HG03135 (cell line): ENCODE data around the gene ZCWPW1.

ENCODE experiments used
- ATAC-seq: cut with Tn5 transposase; IDR thresholded peaks from one replicate; pipeline ENCODE4 v1.9.1; 2021; ENCODE audit warnings: mild to moderate bottlenecking, moderate library complexity; ENCODE audit not compliant: unreplicated experiment

The ZCWPW1 gene

GRCh38 chr7:100433276-100433591 lies 4.7 kb upstream of the ZCWPW1 start:
- ATAC-seq: no peak

DNA sequence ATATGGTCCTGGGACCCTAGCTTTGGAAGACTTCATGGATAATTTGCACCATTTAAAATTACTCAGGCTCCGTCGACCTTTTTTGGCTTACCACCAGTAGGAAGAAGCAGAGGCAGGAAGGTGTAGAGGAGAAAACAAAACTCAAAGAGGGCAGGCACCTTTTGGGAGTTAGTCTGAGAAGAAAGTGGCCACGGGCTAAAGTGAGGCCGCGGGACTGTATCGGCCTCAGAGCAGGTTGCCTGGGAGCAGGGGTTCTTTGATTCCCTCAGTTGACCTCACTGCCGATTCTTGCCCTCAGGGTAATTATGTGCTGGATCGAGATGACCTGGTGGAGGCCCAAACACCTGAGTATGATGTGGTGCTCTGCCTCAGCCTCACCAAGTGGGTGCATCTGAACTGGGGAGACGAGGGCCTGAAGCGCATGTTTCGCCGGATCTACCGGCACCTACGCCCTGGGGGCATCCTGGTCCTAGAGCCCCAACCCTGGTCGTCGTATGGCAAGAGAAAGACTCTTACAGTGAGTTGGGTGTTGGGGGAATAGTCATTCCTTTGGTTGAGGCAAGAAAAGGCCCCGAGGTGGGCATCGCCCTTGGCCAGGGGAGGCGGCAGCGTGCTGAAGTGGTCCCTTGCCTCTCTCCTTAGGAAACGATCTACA lies 4.2 kb upstream of the ZCWPW1 start:
- no peak for ATAC-seq

- ATAC-seq: no peak
Observed at GRCh38 chr7:100432053-100432452, 3.5 kb upstream of the ZCWPW1 start.

- ATAC-seq: no peak
Observed at GRCh38 chr7:100431286-100431735, 2.8 kb upstream of the ZCWPW1 start.

DNA sequence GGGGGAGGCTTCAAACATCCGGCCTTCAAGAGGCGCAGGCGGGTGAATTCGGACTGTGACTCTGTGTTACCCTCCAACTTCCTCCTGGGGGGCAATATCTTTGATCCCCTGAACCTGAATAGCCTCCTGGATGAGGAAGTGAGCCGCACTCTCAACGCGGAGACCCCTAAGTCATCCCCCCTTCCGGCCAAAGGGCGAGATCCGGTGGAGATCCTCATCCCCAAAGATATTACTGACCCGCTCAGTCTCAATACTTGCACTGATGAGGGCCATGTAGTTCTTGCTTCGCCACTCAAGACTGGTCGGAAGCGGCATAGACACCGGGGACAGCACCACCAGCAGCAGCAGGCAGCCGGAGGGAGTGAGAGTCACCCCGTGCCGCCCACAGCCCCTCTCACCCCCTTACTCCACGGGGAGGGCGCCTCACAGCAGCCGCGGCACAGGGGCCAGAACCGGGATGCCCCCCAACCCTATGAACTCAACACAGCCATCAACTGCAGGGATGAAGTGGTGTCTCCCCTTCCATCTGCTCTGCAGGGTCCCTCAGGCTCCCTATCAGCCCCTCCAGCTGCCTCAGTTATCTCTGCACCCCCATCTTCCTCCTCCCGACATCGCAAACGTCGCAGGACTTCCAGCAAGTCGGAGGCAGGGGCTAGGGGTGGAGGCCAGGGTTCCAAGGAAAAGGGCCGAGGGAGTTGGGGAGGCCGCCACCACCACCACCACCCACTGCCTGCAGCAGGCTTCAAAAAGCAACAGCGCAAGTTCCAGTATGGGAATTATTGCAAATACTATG lies 2.2 kb upstream of the ZCWPW1 start:
- ATAC-seq: no peak

- ATAC-seq: peak; percentile 36
Observed at GRCh38 chr7:100429637-100430492, 1.4 kb upstream of the ZCWPW1 start, which contains the start of gene MEPCE. Gene MEPCE (plus strand): TSS chr7:100429831. CDS start chr7:100430019, 188 bp downstream.

- ATAC-seq: peak; percentile 42
Observed at GRCh38 chr7:100428967-100429636, 599 bp upstream of the ZCWPW1 start.

DNA sequence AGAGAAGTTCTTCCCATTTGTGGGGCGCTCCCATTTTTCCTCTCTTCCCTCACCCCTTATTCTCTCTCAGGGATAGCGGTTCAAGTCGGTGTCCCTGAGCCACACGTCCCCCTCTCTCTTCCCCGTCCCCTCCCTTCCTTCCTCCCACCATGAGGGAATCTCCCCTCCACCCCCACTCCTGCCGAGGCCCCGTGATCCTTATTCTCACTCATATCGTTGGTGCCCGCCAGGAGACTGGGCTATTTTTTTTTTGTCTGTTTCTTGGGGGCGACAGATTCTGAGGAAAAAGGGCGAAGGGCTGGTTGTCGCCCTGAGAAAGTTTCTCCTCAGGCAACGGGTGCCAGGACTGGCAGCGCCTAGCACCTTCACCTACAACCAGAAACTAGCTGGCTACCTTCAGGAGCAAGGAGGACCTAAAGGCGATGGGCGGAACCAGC lies 723 bp downstream of the ZCWPW1 start:
- ATAC-seq: no peak

GRCh38 chr7:100426516-100426915 lies 2.0 kb downstream of the ZCWPW1 start:
- ATAC-seq: no peak

DNA sequence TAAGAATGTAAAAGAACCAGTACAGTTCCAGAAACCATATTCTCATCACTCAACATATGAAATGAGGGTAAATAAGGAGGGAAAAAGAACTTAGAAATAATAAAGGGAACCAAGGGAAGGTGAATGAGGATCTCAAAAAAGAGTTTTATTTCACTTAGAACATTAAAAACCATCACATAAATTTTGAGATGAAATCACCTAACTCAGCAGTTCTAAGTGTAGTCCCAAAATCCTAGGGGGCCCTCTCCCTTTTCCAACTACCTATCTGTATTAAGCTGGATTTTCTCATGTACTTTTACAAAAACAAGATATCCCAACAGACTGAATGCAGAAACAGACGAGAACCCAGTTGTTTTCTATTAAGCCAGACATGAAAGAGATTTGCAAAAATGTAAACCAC lies 3.2 kb downstream of the ZCWPW1 start:
- ATAC-seq: no peak

DNA sequence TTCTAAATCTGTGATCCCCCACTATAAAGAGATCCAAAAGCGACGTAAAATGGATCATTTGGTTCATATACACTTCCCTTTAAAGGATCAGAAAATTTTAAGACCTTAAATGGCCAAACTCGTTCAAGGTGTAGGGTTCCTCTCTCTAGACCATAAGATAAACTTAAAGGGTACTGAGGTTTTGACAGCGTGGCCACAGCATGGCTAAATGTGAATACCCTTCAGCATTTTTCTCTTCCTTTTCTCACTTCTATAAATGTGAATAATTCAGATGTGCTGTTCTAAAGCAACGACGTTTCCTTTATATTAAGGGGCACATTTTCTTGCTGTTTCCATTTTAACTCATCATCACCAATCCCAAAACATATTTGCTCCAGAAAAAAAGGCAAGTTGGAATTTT lies 5.2 kb downstream of the ZCWPW1 start:
- no peak for ATAC-seq

- no peak for ATAC-seq
Observed at GRCh38 chr7:100419660-100420226, 8.8 kb downstream of the ZCWPW1 start.

DNA sequence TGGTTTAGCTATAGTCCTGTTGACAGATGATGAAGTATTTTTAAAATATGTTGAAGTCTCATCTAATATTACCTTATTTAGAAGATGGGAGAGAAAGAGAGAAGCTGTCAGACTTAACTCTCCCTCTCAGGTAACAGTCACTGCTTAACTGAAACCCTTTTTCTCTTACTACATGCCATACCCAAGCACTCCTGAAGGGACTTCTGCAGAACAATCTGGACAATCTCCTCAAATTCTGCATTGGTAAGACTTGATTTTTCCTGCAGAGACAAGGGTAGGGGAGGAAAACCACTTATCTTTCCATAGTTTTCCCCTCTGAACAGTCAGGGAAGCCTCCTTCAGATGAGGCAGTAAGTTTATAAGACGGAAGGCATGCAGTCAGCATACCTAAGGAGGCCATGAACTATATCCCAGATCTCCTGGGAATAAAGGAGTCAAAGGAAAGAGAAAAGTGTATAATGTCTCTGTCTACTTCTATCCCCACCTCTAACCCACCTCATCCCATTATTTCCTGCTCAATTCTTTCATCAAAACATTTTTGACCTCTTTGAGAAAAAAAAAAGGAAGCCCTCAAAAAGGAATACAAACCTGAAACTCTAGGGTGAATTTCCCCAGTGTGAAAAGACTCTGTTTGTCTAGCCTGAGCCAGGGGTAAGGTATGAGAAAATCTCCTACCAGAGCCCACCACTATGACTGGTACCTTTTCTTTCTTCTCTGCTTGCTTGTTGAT lies 9.4 kb downstream of the ZCWPW1 start:
- ATAC-seq: no peak

DNA sequence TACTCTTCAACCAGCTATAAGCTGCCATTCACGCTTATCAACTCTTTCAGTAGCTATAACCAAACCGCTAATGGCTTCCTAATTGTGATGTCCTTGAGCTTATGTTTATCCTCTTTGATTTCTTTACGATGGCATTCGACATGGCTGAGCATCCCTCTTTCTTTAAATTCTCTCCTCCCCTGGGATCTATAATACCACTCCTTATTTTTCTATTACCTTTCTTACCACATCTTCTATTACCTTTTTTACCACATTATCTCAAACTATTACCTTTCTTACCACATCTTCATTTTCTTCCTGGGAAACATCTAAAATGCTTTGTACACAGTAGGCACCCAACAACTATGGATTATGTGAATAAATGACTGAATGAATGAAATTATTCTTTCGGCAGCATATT lies 13.1 kb downstream of the ZCWPW1 start:
- ATAC-seq: no peak

- ATAC-seq: no peak
Observed at GRCh38 chr7:100413889-100414288, 14.6 kb downstream of the ZCWPW1 start.

GRCh38 chr7:100413346-100413745 lies 15.2 kb downstream of the ZCWPW1 start:
- ATAC-seq: no peak

GRCh38 chr7:100411101-100411500 lies 17.4 kb downstream of the ZCWPW1 start:
- ATAC-seq: no peak

- no peak for ATAC-seq
Observed at GRCh38 chr7:100407285-100408180, 21.0 kb downstream of the ZCWPW1 start.

DNA sequence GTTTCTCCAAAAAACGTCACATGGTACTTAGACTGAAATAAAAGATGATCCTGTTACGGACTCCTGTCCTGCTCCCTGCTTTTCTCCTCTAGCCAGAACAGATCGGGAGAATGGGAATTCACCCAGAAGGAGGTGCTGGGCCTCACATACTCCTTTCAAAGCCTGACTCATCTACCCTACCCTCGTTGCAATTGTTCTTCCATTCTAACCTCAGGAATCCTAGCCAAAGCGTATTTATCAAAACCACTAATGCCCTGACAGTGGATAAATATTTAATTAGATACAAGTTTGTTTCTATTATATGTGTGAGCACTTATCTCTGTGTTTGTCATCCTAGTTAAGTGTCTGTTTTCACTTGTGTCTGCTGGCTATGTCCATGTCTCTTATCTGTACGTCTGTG lies 21.7 kb downstream of the ZCWPW1 start:
- no peak for ATAC-seq
